Measurements from ENCODE around the gene CTNNB1. TPM values are rescaled to one million over a fixed set of nuclear protein-coding genes. Genes with fewer than 3 reads are reported as not detected.

CTNNB1 gene
- polyA plus RNA-seq, 1 donor = 274 TPM

GRCh38 chr3:41192885-41193284 is 6.4 kb upstream of the CTNNB1 start:
- no peak for DNase-seq (ENCODE audit: low read depth)

GRCh38 chr3:41193794-41194539 is 5.3 kb upstream of the CTNNB1 start:
- no peak for DNase-seq (ENCODE audit: low read depth)

- no peak for DNase-seq (ENCODE audit: low read depth)
Measured at GRCh38 chr3:41194701-41195100, 4.6 kb upstream of the CTNNB1 start.

- DNase-seq (ENCODE audit: low read depth) = no peak
Measured at GRCh38 chr3:41195946-41196345, 3.4 kb upstream of the CTNNB1 start.

GRCh38 chr3:41196499-41197410 is 2.5 kb upstream of the CTNNB1 start:
- DNase-seq (ENCODE audit: low read depth) = no peak

- no peak for DNase-seq (ENCODE audit: low read depth)
Measured at GRCh38 chr3:41198046-41198445, 1.3 kb upstream of the CTNNB1 start.

GRCh38 chr3:41198526-41198925 is 779 bp upstream of the CTNNB1 start:
- DNase-seq (ENCODE audit: low read depth) = no peak

- no peak for DNase-seq (ENCODE audit: low read depth)
Measured at GRCh38 chr3:41199866-41200668, 762 bp downstream of the CTNNB1 start.

GRCh38 chr3:41200669-41201021 is 1.3 kb downstream of the CTNNB1 start:
- DNase-seq (ENCODE audit: low read depth) = no peak

- DNase-seq (ENCODE audit: low read depth) = no peak
Measured at GRCh38 chr3:41202075-41202833, 2.9 kb downstream of the CTNNB1 start.

- DNase-seq (ENCODE audit: low read depth) = no peak
Measured at GRCh38 chr3:41202834-41203345, 3.6 kb downstream of the CTNNB1 start.

GRCh38 chr3:41204369-41204768 is 5.1 kb downstream of the CTNNB1 start:
- no peak for DNase-seq (ENCODE audit: low read depth)

GRCh38 chr3:41205591-41205990 is 6.3 kb downstream of the CTNNB1 start:
- DNase-seq (ENCODE audit: low read depth) = no peak

- no peak for DNase-seq (ENCODE audit: low read depth)
Measured at GRCh38 chr3:41207355-41207754, 8.1 kb downstream of the CTNNB1 start.

GRCh38 chr3:41208507-41209220 is 9.4 kb downstream of the CTNNB1 start:
- no peak for DNase-seq (ENCODE audit: low read depth)

GRCh38 chr3:41209646-41210045 is 10.3 kb downstream of the CTNNB1 start:
- no peak for DNase-seq (ENCODE audit: low read depth)

- DNase-seq (ENCODE audit: low read depth) = no peak
Measured at GRCh38 chr3:41210966-41211365, 11.7 kb downstream of the CTNNB1 start.

GRCh38 chr3:41212088-41212487 is 12.8 kb downstream of the CTNNB1 start:
- DNase-seq (ENCODE audit: low read depth) = no peak

GRCh38 chr3:41213588-41213987 is 14.3 kb downstream of the CTNNB1 start:
- no peak for DNase-seq (ENCODE audit: low read depth)

GRCh38 chr3:41216422-41216821 is 17.1 kb downstream of the CTNNB1 start:
- no peak for DNase-seq (ENCODE audit: low read depth)

- DNase-seq (ENCODE audit: low read depth) = no peak
Measured at GRCh38 chr3:41216993-41217392, 17.7 kb downstream of the CTNNB1 start.

Data from forelimb muscle (tissue), 1 donor.